ENCODE measurements around the gene IMPA2. TPM values are rescaled to one million over a fixed set of nuclear protein-coding genes. Genes with fewer than 3 reads are reported as not detected.
"Not testable (repeated sequence)": the region's sequence is repeated elsewhere in the genome, so short reads cannot be mapped to it uniquely, and the experiment has no call there.

IMPA2 gene
- total RNA-seq, 1 experiment from 2014 or later: 113 TPM

DNA sequence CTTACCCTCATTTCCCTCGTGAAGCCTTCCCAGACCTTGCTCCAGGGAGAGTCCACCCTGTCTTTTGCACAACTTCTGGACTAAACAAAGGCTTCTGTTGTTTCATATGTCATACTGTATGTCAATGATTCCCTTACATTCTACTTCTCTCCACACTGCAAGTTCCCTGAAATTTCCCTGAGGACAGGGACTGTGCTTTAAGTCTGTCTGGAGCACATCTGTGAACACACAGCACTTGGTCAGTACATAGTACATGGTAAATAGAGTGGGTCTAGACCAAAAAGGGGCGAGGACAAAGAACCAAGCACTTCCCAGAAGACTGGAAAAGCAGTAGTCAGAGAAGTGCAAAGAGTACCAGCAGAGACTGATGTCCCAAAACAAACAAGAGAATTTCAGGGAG lies 23.7 kb upstream of the IMPA2 start:
- DNase-seq (ENCODE audit: low spot score) (no peak), ATAC-seq (no peak)
- ChIA-PET POLR2A (no interaction called here), CTCF (no interaction called here)
- Mint-ChIP-seq H3K27ac (no peak overlapping the region), H3K36me3 (peaks cover 15% of the 10 kb centered on the region), H3K27me3 (ENCODE audit: low read depth) (no peaks in the 10 kb centered on the region; the same call in 1 of the 2 replicates), H3K4me3 (no peak overlapping the region), H3K9me3 (peaks cover 15% of the 10 kb centered on the region), H3K4me1 (peaks cover 21% of the 10 kb centered on the region)
- no peak for TF ChIP-seq ZNF671 (CRISPR knock-in tag; IDR thresholded peaks at IDR 0.05)
- no peak for TF ChIP-seq NFYB (CRISPR knock-in tag; conservative IDR thresholded peaks at IDR 0.05; ENCODE audit: low read depth)
- no peak for TF ChIP-seq JAZF1 (CRISPR knock-in tag; IDR thresholded peaks at IDR 0.05)
- TF ChIP-seq ZNF263 (CRISPR knock-in tag; IDR thresholded peaks at IDR 0.05; ENCODE audit: low read depth): no peak
- TF ChIP-seq HMGA2 (CRISPR knock-in tag; IDR thresholded peaks at IDR 0.05): no peak
- TF ChIP-seq, protein P1, sequence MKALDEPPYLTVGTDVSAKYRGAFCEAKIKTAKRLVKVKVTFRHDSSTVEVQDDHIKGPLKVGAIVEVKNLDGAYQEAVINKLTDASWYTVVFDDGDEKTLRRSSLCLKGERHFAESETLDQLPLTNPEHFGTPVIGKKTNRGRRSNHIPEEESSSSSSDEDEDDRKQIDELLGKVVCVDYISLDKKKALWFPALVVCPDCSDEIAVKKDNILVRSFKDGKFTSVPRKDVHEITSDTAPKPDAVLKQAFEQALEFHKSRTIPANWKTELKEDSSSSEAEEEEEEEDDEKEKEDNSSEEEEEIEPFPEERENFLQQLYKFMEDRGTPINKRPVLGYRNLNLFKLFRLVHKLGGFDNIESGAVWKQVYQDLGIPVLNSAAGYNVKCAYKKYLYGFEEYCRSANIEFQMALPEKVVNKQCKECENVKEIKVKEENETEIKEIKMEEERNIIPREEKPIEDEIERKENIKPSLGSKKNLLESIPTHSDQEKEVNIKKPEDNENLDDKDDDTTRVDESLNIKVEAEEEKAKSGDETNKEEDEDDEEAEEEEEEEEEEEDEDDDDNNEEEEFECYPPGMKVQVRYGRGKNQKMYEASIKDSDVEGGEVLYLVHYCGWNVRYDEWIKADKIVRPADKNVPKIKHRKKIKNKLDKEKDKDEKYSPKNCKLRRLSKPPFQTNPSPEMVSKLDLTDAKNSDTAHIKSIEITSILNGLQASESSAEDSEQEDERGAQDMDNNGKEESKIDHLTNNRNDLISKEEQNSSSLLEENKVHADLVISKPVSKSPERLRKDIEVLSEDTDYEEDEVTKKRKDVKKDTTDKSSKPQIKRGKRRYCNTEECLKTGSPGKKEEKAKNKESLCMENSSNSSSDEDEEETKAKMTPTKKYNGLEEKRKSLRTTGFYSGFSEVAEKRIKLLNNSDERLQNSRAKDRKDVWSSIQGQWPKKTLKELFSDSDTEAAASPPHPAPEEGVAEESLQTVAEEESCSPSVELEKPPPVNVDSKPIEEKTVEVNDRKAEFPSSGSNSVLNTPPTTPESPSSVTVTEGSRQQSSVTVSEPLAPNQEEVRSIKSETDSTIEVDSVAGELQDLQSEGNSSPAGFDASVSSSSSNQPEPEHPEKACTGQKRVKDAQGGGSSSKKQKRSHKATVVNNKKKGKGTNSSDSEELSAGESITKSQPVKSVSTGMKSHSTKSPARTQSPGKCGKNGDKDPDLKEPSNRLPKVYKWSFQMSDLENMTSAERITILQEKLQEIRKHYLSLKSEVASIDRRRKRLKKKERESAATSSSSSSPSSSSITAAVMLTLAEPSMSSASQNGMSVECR (CRISPR knock-in tag; IDR thresholded peaks at IDR 0.05; ENCODE audit: borderline replicate concordance): no peak
- TF ChIP-seq CDX4 (CRISPR knock-in tag; IDR thresholded peaks at IDR 0.05; ENCODE audit: borderline replicate concordance): no peak
- no peak for TF ChIP-seq NFATC4 (CRISPR knock-in tag; IDR thresholded peaks at IDR 0.05)
- TF ChIP-seq MXD4 (CRISPR knock-in tag; IDR thresholded peaks at IDR 0.05; ENCODE audit: borderline replicate concordance): no peak
- no peak for TF ChIP-seq ZNF423 (CRISPR knock-in tag; IDR thresholded peaks at IDR 0.05)
- TF ChIP-seq RORB (CRISPR knock-in tag; IDR thresholded peaks at IDR 0.05): no peak
- no peak for TF ChIP-seq ATF3 (CRISPR knock-in tag; conservative IDR thresholded peaks at IDR 0.05)
- TF ChIP-seq TCF7 (CRISPR knock-in tag; IDR thresholded peaks at IDR 0.05; ENCODE audit: low read depth): no peak
- TF ChIP-seq ATF6 (CRISPR knock-in tag; IDR thresholded peaks at IDR 0.05): no peak
- TF ChIP-seq OVOL2 (CRISPR knock-in tag; IDR thresholded peaks at IDR 0.05; ENCODE audit: borderline replicate concordance): no peak
- TF ChIP-seq, protein P2, sequence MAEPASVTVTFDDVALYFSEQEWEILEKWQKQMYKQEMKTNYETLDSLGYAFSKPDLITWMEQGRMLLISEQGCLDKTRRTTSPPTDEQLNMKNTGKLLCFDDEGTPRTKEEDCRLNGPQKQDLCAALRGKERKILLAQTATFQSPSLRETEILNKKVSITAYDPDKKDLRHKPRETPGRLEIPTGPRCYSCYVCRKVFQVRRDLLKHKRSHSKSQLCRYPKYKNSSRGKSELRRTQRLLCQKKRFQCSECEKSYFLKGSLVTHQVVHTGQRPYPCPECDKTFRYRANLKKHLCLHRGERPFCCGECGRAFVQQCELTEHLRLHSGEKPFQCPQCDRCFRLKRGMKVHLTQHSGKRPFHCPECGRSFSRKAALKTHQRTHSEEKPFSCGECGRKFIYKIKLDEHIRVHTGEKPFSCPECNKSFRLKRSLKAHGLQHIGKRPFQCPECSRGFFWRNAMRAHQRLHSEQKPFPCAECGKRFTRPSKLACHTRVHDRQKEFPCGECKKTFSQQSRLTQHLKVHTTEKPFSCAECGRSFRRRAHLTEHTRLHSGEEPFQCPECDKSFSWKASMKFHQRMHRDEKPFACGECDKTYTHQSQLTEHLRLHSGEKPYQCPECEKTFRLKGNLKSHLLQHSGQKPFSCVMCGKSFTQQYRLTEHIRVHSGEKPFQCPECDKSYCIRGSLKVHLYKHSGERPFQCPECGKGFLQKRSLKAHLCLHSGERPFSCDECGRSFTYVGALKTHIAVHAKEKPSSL (CRISPR knock-in tag; conservative IDR thresholded peaks at IDR 0.05): no peak
- TF ChIP-seq CTCF (IDR thresholded peaks at IDR 0.05): no peak
- TF ChIP-seq, protein P3, sequence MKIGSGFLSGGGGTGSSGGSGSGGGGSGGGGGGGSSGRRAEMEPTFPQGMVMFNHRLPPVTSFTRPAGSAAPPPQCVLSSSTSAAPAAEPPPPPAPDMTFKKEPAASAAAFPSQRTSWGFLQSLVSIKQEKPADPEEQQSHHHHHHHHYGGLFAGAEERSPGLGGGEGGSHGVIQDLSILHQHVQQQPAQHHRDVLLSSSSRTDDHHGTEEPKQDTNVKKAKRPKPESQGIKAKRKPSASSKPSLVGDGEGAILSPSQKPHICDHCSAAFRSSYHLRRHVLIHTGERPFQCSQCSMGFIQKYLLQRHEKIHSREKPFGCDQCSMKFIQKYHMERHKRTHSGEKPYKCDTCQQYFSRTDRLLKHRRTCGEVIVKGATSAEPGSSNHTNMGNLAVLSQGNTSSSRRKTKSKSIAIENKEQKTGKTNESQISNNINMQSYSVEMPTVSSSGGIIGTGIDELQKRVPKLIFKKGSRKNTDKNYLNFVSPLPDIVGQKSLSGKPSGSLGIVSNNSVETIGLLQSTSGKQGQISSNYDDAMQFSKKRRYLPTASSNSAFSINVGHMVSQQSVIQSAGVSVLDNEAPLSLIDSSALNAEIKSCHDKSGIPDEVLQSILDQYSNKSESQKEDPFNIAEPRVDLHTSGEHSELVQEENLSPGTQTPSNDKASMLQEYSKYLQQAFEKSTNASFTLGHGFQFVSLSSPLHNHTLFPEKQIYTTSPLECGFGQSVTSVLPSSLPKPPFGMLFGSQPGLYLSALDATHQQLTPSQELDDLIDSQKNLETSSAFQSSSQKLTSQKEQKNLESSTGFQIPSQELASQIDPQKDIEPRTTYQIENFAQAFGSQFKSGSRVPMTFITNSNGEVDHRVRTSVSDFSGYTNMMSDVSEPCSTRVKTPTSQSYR (CRISPR knock-in tag; IDR thresholded peaks at IDR 0.05): no peak
- no peak for TF ChIP-seq ZNF121 (CRISPR knock-in tag; IDR thresholded peaks at IDR 0.05)

DNA sequence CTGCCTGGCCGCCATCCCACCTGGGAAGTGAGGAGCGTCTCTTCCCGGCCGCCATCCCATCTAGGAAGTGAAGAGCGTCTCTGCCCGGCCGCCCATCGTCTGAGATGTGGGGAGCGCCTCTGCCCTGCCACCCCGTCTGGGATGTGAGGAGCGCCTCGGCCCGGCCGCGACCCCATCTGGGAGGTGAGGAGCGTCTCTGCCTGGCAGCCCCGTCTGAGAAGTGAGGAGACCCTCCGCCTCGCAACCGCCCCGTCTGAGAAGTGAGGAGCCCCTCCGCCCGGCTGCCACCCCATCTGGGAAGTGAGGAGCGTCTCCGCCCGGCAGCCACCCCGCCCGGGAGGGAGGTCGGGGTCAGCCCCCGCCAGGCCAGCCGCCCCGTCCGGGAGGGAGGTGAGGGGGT lies 21.7 kb upstream of the IMPA2 start:
- Mint-ChIP-seq H3K9me3 (peaks cover 15% of the 10 kb centered on the region), H3K4me1 (peaks cover 21% of the 10 kb centered on the region), H3K36me3 (peaks cover 15% of the 10 kb centered on the region)
- H3K27me3 Mint-ChIP-seq (ENCODE audit: low read depth); H3K27ac Mint-ChIP-seq; POLR2A ChIA-PET; DNase-seq (ENCODE audit: low spot score); H3K4me3 Mint-ChIP-seq; CTCF ChIA-PET; ATAC-seq: not testable (repeated sequence)

All from WTC11 (cell line).